WI38 (cell line): ENCODE results near the gene SUCLG2.

ENCODE experiments used
- H3K4me3 ChIP-seq: 2 replicates; pipeline ENCODE4 v1.5.1; 2011; ENCODE audit warnings: low read depth, mild to moderate bottlenecking, control low read depth, low read length
- TF ChIP-seq, protein P1 (sequence below): IDR thresholded peaks from 2 replicates; pipeline ENCODE4 v1.5.1; 2012; ENCODE audit warnings: low read depth, mild to moderate bottlenecking, control low read depth, low read length

SUCLG2 gene

DNA sequence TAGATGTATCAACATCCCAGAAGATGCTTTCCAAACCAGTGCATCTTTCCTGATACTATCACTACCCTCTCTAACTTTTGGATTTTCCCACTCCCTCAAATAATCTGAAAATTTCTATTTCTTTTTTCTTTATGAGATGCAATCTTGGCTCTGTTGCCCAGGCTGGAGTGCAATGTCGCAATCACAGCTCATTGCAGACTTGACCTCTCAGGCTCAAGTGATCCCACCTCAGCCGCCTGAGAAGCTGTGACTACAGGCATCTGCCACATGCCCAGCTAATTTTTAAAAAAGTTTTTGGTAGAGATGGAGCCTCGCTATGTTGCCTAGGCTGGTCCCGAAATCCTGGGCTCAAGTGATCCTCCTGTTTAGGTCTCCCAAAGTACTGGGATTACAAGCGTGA, 239.7 kb downstream of the SUCLG2 start:
- TF ChIP-seq, protein P1, sequence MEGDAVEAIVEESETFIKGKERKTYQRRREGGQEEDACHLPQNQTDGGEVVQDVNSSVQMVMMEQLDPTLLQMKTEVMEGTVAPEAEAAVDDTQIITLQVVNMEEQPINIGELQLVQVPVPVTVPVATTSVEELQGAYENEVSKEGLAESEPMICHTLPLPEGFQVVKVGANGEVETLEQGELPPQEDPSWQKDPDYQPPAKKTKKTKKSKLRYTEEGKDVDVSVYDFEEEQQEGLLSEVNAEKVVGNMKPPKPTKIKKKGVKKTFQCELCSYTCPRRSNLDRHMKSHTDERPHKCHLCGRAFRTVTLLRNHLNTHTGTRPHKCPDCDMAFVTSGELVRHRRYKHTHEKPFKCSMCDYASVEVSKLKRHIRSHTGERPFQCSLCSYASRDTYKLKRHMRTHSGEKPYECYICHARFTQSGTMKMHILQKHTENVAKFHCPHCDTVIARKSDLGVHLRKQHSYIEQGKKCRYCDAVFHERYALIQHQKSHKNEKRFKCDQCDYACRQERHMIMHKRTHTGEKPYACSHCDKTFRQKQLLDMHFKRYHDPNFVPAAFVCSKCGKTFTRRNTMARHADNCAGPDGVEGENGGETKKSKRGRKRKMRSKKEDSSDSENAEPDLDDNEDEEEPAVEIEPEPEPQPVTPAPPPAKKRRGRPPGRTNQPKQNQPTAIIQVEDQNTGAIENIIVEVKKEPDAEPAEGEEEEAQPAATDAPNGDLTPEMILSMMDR = no peak
- H3K4me3 ChIP-seq = no peak overlapping the region

DNA sequence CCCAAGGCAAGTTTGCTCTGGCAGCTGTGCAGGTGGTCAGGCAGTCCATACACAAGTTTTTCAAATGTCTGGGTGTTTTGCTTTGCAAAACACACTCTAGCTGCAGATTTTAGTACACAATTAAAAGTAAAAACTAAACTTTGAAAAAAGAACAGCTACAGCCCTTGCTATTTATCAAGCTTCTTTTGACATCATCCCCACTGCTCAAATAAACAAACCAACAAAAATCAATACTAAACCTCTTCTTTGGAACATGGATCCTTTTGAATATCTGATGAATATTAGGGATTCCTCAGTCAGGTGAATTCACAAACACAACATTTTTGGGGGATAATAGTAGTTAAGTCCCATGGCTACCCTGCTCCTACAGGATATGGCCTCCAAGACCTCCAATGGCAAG, 249.2 kb downstream of the SUCLG2 start:
- no peak overlapping the region for H3K4me3 ChIP-seq
- TF ChIP-seq, protein P1 = no peak

DNA sequence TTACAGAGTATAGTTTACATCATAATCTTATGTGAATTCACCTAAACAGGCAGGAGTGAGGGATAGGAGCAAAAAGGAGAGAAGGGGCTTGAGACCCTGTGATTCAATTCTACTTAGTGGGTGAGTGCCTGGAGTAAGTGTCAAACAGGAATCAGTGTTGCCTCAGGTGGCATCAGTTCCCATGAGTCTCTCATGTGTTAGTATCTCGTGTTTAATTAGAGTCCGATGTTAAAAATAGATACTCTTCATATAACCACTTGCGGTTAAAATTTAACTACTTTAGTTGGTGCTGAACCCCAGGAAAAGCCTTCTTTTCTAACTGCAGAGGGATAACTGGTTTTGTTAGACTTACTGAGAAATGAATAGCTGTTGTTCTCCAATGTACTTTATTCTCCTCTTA, 251.5 kb downstream of the SUCLG2 start:
- TF ChIP-seq, protein P1 = no peak
- H3K4me3 ChIP-seq = no peak overlapping the region

DNA sequence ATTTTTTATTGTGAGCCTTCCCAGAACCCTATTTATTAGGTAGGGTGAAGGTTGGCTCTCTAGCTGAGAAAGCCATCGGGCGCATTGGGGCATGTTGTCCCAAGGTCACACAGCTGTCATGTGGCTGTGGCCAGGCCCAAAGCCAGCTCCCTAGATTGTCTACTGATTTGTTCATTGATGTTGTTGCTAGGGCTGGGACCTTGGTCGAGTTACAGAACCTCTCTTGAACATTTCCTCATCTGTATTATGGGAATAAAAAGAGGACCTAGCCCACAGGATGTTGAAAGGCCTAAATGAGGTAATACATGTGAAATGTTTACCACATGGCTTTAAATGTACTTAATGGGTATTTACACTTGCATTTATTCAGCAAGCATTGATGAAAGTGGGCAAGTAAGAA, 252.5 kb downstream of the SUCLG2 start:
- no peak overlapping the region for H3K4me3 ChIP-seq
- TF ChIP-seq, protein P1 = no peak

DNA sequence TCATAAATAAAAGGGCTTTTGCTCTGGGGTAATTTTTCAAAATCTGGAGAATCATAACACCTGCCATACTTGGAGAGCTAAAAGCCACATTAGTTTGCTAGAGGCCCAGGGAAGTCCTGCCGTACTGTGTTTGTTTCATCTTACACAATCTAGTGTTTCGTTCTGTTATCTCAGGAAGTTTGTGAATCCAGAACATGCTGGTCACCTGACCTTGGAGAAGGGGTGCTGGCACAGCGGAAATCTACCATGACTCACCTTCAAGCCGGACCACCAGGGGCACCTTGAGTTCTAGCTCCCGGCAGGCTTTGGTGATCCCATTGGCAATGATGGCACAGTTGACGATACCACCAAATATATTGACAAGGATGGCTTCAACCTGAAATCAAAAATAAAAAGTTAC, 253.9 kb downstream of the SUCLG2 start:
- H3K4me3 ChIP-seq = no peak overlapping the region
- TF ChIP-seq, protein P1 = no peak

DNA sequence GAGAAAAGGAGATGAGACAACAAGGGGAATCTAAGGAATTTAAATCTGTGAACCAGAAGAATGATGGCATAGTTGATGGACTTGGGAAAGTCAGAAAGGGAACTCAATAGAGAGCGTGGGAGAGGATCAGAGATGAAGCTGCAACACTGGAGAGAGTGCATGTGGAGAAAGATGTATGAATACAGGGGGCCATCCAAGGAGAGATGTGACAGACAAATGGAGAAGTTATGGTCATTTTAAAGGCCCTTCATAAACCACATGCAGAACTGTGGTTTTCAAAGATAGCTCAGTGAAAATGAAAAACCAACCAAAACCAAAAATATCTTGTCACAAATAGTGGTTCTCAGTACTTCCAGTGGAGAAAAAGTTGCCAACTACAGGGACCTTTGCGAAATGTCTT, 265.2 kb downstream of the SUCLG2 start:
- no peak overlapping the region for H3K4me3 ChIP-seq
- TF ChIP-seq, protein P1 = no peak

DNA sequence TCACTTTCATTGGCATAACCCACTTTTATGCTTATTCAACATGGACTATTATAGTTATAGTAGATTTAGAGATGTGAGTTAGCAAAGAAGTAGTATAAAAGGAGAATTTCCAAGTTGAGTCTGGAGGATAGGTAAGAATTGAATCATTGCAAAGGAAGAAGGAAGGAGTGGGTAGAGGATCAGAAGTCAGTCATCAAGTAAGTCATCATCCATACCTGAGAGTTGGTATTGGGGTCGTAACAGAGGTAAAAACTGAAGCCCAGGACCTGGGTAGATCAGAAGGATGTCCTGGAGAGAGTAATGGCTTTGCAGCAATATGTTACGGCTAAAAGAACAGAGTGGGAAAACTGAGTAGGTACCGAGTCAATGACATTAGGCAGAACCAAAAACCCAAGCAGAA, 265.7 kb downstream of the SUCLG2 start:
- H3K4me3 ChIP-seq = no peak overlapping the region
- TF ChIP-seq, protein P1 = no peak
